Measurements from ENCODE around the gene RYR3.
A peak's percentile ranks its signal among the peaks of the same experiment; 100 is the strongest.

Gene RYR3

GRCh38 chr15:33454346-33454745 is 143.6 kb downstream of the RYR3 start:
- DNase-seq: no peak

GRCh38 chr15:33454996-33455395 is 144.2 kb downstream of the RYR3 start:
- no peak for DNase-seq

DNA sequence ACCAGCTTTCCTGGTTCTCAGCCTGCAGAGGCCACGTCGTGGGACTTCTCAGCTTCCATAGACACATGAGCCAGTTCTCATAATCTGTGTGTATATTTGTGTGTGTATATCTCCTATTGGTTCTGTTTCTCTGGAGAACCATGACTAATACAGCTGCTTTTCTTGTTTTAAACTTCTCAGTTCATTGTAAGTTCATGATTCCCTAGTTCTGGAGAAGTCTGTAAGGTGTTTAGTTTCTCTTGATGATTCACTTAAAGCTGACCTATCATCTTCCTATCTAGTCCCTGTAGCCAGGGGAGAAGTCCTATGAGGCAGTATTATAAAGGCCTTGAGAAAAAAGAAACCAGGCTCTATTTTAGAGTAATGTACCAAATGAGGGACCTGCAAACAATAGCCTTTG is 147.7 kb downstream of the RYR3 start:
- DNase-seq: no peak

DNA sequence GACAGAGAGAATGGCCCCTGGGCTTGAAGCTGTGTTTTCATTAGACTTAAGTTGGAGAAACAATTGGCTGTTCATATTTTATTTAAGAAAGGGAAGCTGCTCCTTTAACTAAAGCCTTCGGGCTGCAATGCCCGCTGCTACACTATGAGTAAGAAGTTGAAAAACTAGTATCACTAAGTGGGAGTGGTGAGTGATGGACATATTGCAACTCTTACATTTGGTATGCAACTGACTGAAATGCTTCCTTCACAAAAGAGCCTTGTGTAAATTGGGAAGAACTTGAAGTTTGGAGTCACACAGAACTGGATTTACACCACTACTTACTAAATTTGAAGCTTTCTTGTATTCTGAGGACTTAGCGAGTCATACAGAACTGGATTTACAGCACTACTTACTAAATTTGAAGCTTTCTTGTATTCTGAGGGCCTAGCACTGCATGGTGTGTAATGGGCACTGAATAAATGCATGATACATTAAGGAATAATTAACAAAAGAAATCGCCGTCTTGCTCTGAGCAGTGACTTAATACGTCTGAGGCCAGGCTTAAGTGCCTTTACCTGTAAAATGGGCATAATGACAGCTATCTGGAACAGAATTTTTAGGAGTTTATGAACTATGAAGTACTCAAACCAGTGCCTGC is 149.5 kb downstream of the RYR3 start:
- DNase-seq: no peak

- DNase-seq: no peak
Measured at GRCh38 chr15:33461671-33462070, 150.9 kb downstream of the RYR3 start.

DNA sequence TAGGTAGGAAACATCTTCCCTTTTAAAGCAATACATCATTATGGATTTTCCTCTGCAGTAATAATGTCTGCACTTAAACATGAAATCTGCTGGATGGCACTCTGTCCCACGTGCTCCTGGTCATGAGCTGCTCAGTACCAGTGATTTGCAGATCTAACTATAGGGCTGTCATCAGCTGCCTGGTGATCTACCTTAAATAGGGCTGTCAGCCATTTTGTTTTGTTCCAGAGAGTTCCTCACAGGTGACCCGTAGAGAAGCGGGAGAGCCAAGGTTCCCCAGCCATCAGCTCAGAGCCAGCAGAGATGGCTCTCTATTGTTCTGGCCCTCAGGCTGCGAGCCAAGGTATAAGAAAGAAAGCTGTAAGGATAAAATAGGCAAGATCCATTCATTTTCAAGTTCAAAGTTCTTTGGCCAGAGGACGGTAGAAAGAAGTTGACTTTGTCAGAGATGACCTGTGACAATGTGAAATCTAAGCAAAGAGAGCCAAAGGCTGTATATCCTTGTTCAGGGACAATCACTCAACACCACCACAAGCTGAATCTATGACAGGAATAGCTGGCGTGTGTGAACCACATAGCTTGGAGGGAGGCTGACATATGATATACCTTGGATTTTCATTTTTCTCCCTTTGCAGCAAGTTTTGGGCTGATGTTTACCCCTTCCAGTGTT is 156.5 kb downstream of the RYR3 start:
- no peak for DNase-seq

GRCh38 chr15:33467816-33468163 is 157.0 kb downstream of the RYR3 start:
- DNase-seq: no peak

DNA sequence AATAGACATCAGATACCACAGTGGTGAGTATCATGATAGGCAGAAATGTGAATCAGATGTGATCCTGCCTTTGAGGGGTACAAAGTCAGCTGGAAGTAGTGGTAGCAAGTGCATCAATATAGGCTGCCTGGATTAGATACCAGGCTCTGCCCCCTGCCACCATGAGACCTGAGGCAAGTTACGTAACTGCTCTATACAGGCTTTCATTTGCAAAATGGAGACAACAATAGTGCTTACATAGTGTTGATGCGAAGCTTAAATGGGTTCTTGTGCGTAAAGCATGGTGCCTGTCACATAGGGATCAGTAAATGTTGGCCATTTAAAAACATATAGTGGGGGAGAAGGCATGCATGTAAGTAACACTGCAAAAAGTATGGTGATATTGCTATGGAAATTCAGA is 158.0 kb downstream of the RYR3 start:
- no peak for DNase-seq

DNA sequence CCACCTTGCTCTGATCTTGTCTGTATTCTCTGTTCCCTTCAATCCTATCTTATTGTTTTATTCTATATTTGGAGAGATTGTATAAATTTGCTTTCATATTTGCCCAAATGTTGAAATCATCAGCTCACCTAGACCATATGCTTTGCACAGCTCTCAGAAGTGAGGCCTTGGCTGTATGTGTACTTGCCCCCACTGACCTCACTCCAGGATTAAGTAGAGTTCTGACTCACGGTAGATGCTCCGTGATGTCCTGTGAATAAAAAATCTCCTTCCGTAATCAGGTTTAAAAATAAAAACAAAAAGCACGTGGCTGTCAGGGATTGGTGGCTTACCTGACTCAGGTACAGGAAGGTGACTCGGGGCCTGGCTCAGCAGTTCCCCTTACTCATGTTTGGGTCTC is 162.2 kb downstream of the RYR3 start:
- DNase-seq: no peak

DNA sequence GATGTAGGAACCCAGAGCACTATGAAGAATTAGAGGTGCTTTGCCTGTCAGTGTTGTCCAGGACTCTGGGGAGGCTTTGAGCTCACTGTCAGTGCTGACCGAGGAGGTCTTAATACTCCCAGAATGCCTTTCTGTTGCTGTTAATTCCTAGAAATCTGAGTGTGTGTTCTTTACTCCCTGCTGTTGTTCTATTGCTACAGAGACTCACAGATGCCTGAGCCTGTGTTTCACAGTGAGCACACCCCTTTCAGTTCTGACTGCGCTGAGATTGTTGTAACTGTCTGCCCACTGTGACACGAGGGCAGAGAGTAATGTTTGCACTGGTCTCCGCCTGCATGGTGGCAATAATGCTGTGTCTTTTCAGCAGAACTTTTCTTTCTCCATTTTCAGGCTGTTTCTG is 162.9 kb downstream of the RYR3 start:
- DNase-seq: no peak

- no peak for DNase-seq
Measured at GRCh38 chr15:33476076-33476475, 165.3 kb downstream of the RYR3 start.

DNA sequence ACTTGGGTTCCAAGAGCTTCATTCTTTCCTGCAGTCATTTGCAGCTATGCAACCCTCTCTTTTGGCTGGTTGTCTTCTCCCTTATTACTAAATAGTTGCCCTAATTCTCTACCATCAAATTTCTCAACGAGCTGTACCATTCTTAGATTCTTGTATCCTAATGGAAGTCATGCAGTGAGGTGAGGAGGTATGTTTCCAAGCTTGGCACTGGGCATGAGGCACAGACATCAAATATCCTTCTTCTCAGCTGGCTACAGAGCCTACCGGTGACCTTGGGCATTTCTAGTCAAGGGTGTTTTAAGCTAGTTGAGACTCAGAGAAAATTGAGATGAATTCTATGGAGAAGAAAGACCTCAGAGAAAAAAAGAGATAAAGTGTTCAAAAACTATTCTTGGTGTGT is 166.1 kb downstream of the RYR3 start:
- no peak for DNase-seq

- no peak for DNase-seq
Measured at GRCh38 chr15:33489335-33489734, 178.6 kb downstream of the RYR3 start.

DNA sequence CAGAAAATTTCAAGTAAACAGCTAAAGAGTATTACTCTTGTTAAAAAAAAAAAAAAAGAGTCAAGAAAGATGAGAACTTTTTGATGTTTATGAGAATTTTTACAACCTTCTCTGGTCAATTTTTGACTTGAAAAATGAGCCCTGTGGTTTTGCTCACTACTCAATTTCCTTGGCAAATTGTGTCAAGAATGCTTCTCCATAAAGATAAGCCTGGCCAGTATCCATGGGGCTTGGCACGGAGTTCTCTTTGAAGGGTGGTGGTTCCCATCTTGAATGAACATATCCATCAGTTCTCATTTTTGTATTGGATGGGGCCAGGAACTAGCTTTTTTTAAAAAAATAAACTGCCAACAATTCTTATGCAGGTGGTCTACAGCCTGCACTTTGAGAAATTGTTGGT is 179.9 kb downstream of the RYR3 start:
- no peak for DNase-seq

DNA sequence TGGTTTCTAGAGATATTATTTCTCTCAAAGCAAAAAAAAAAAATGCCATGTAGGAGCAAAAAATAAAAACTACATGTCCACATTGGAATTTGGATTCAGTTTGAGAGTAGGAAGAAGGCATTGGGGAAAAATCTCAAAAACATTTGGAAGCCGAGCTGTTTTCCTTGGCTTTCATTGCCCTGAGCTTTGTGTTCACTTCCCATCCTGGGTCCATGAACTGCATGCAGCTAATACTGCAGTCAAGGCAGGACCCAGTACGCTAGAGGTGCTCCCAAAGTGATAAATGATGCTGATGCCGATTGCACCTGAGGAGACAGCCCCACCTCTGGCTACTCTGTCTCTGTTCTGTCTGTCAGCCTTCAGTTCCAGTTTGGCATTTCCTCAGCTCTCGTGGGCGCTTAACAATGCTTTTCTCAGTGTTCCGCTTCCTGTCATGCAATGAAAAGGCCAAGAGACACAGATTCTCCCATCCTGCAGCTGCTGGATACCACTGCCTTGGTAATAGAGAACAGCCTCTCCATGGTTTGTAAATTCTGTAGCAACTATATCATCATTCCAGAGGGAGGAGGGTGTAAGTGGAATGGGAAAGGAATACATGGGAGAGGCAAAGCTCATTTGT is 181.8 kb downstream of the RYR3 start:
- no peak for DNase-seq

DNA sequence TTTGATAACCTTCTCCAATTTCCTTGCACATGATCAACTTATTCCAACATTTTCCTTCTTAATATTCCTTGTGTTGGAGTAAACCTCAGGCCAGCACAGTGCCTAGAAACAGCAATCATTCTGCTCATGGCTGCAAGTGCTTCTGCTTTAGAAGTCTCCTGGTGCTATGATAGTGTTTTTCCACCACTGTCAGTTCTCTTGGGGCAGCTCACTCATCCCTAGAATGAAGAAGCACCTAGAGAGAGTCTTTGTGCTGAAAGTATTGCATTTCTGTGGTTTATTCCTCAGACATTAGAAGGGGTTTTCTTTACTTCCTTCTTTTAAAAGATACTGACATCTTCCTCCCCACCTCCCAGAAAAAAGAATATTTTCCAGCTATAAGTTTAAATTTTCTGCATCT is 183.5 kb downstream of the RYR3 start:
- DNase-seq: no peak

DNA sequence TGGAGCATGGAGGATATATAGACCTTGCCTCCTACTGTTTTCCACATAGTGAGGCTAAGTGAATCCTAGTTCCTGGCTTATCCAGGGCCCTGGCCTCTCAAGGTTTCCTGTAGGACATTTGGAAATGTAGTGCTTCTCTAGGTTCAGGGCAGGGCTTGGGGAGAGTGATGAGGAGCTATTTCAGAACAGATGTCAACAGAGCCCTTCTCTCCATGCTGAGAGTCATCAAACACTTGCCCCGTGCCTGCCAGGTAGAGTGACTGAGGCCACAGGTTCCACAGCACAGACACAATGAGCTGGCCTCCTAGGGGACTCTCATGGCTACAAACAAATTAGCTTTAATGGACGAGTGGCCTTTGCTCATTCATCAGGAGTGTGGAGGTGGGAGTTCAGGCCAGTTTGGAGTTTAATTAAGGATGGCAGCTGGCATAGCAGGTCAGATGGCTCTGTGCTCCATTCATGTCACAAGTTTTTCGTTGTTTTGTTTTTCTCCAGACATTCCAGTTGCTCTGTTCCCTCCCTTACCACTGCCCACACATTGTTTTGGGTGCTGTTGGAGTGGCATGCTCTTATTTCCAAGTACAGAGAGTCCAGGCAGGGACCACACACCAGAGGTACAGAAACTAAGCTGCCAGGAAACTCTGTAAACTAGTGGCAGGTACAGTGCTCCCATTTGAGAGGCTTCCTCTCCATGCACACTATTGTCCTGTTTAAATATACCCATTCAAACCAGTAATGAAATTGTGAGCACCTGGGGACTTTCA is 189.8 kb downstream of the RYR3 start:
- peak; percentile 63 for DNase-seq

- DNase-seq: no peak
Measured at GRCh38 chr15:33503681-33504080, 192.9 kb downstream of the RYR3 start.

DNA sequence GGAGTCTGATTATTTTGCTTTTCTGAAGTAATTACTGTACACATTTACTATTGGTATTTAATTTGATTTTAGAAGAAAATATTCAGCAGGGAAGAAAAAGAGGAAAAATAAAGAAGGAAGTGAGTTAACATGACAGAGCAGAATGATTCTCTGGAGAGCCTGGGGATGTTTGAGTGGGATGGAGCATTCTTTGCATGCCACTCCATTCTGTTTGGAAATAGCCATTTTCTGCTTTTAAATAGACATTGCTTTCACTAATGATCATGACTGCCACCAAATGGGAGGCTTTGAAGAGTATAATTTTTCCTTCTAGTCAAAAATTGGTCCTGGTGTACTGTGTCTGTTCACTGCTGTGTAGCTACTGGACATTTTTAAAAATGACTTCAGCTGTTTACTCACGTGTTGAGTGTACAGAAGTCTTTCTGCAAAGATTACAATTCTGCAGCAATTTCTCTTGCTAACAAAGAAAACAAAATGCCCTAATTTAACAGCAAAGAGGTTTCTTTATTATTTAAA is 196.1 kb downstream of the RYR3 start:
- DNase-seq: no peak

- peak; percentile 2 for DNase-seq
Measured at GRCh38 chr15:33508703-33509102, 197.9 kb downstream of the RYR3 start.

GRCh38 chr15:33515121-33515520 is 204.4 kb downstream of the RYR3 start:
- DNase-seq: no peak

DNA sequence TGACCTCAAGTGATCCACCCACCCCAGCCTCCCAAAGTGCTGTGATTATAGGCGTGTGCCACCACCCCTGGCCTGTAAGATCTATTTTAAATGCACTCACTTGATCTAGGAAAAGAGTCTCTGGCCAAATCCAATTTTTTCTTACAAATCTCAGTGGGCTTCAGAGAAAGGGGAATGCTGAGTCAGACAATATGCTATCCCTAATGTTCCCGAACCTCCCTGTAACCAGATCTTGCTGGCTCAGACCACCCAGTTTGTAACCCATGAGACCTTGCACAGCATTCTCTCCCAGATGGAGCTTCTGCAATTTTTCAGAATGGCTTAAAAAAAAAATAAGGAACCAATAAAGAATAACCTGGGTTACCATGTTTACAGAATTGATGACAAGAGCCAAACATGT is 205.8 kb downstream of the RYR3 start:
- DNase-seq: no peak

DNA sequence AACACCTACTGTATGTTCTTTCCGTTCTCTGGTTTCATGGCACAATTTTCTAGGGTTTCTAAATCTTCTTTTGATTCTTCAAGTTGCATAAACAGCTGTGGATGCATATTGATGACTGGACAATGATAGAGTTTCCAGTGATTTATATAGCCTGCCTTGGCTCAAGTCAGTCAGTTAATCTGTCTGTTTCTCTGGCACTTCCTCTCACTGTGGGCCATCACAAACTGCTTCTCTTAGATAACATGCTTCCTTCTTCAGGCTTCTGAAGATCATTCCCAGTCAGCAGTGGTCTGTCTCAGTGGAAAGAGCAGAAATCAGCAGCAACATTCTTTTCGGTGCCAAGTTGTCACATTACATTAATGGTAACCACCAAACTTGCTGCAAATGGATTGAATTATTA is 207.2 kb downstream of the RYR3 start:
- DNase-seq: no peak

DNA sequence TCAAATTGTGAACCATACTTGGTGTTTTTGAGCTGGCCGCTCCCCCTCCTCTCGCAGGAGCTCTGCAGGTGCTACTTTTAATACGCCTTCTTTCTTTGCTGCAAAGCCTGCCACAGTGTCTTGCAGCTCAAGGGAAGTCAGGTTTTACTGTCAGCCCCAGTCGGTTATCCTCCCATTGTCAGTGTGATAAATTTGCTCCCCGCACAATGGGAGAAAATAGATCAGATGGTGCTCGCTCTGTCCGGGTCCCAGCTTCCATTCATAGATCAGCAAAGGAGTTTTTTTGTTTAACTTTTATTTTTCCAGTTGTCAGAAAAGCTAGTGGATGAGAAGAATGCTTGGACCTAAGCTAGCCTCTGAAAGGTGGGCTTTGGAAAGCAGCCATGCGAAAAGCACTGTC is 207.7 kb downstream of the RYR3 start:
- no peak for DNase-seq
